GM21526 (cell line): ENCODE measurements around the gene ARHGEF19.
"Not testable (repeated sequence)": the region's sequence is repeated elsewhere in the genome, so short reads cannot be mapped to it uniquely, and the experiment has no call there.

Experiments used
- ATAC-seq: cut with Tn5 transposase; IDR thresholded peaks from one replicate; pipeline ENCODE4 v1.9.1; 2021; ENCODE audit warnings: moderate library complexity; ENCODE audit not compliant: unreplicated experiment, low FRiP score

ARHGEF19 gene

GRCh38 chr1:16212251-16212961 is at the start of gene ARHGEF19:
ARHGEF19 (minus strand) TSS chr1:16212652; CDS start chr1:16209054, 3,598 bp downstream.
- no peak for ATAC-seq

GRCh38 chr1:16262067-16262466 is 49.6 kb upstream of the ARHGEF19 start:
- ATAC-seq = no peak

GRCh38 chr1:16260814-16261213 is 48.4 kb upstream of the ARHGEF19 start:
- no peak for ATAC-seq

GRCh38 chr1:16258591-16259135 is 46.2 kb upstream of the ARHGEF19 start:
- ATAC-seq = no peak

GRCh38 chr1:16257968-16258367 is 45.5 kb upstream of the ARHGEF19 start:
- no peak for ATAC-seq

GRCh38 chr1:16257556-16257955 is 45.1 kb upstream of the ARHGEF19 start:
- ATAC-seq = not testable (repeated sequence)

- ATAC-seq = no peak
Observed at GRCh38 chr1:16256478-16256877, 44.0 kb upstream of the ARHGEF19 start.

GRCh38 chr1:16254263-16254928 is 41.9 kb upstream of the ARHGEF19 start:
- no peak for ATAC-seq

- no peak for ATAC-seq
Observed at GRCh38 chr1:16253332-16253922, 41.0 kb upstream of the ARHGEF19 start.

- ATAC-seq = no peak
Observed at GRCh38 chr1:16252912-16253311, 40.5 kb upstream of the ARHGEF19 start.

- ATAC-seq = no peak
Observed at GRCh38 chr1:16251381-16251780, 38.9 kb upstream of the ARHGEF19 start.

- ATAC-seq = no peak
Observed at GRCh38 chr1:16250524-16251251, 38.2 kb upstream of the ARHGEF19 start.

GRCh38 chr1:16249596-16250241 is 37.3 kb upstream of the ARHGEF19 start:
- no peak for ATAC-seq

GRCh38 chr1:16248603-16249516 is 36.4 kb upstream of the ARHGEF19 start:
- no peak for ATAC-seq

- no peak for ATAC-seq
Observed at GRCh38 chr1:16248007-16248436, 35.6 kb upstream of the ARHGEF19 start.

GRCh38 chr1:16247441-16247840 is 35.0 kb upstream of the ARHGEF19 start:
- no peak for ATAC-seq

GRCh38 chr1:16246961-16247360 is 34.5 kb upstream of the ARHGEF19 start:
- no peak for ATAC-seq

GRCh38 chr1:16246239-16246638 is 33.8 kb upstream of the ARHGEF19 start:
- not testable (repeated sequence) for ATAC-seq
